ENCODE results near the gene ADAM11.

DNA sequence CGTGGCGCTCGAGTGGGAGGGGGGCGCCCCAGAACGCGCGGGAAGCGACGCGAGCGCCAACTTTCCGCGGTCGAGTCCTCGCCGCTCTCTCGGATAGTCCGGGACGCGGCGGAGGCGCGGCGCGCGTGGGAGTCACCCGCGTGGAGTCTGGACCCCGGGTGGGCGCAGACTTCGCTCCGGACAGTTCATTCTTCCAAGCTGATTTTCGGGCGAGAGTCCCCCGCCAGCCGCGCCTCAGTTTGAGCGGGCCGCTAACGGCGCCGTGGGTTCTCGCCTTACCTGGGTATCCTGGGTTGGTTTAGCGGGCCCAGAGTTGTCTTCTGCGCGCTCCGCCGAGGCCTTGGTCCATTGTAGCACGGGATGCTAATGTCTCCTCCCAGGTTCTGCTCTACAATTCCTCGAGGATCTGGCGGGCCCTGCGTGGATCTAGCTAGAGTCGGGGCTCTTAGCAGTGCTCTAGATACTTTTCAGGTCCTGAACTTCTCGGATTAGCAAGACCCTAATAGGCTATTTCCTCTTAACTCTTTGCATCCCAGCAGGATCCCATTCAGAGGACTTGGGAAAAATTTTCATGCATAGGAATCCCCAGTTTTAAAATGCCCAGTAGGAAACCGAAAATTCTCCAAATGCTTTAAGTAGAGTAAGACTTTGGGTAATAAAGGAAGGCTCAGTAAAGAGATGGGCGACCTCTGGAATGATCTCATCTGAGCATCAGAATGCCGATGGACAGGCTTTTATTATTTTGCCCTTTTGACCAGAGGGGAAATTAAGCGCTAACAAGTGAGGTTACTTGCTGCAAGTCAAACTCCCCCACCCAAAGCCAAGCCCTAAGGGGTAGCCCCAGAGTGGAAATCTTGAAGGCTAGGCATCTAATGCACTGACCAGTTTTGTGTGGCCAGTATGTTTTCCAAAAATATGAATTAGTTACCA lies 71.8 kb downstream of the ADAM11 start:
- TF ChIP-seq ZFX (IDR thresholded peaks at IDR 0.05; ENCODE audit: borderline replicate concordance) (no peak), CTCF (IDR thresholded peaks at IDR 0.05) (no peak)
